Osteoblast (primary cell): ENCODE measurements around the gene MYBL2. TPM values are rescaled to one million over a fixed set of nuclear protein-coding genes. Genes with fewer than 3 reads are reported as not detected.

ENCODE experiments used
- DNase-seq: peaks from one replicate; pipeline ENCODE4 v3.0.0; 2011; ENCODE audit warnings: low spot score, mixed read lengths; ENCODE audit not compliant: insufficient read length; ENCODE audit errors: missing footprints
- H2AFZ ChIP-seq: 2 replicates; pipeline ENCODE4 v1.6.0; 2011; ENCODE audit warnings: mild to moderate bottlenecking, low read length
- H3K27ac ChIP-seq: 2 replicates; pipeline ENCODE4 v1.5.1; 2011; ENCODE audit warnings: mild to moderate bottlenecking, low read depth, low read length, moderate library complexity
- H3K27me3 ChIP-seq: 2 replicates; pipeline ENCODE4 v1.6.0; 2012; ENCODE audit warnings: mild to moderate bottlenecking, control low read depth, inconsistent platforms, low read length, moderate library complexity; ENCODE audit not compliant: insufficient read depth
- H3K36me3 ChIP-seq: 2 replicates; pipeline ENCODE4 v1.5.1; 2011; ENCODE audit warnings: mild to moderate bottlenecking, low read length, control low read depth, moderate library complexity; ENCODE audit not compliant: insufficient read depth
- H3K4me1 ChIP-seq: 2 replicates; pipeline ENCODE4 v1.5.1; 2011; ENCODE audit warnings: mild to moderate bottlenecking, low read length, control low read depth, moderate library complexity; ENCODE audit not compliant: insufficient read depth
- H3K4me2 ChIP-seq: 2 replicates; pipeline ENCODE4 v1.6.0; 2011; ENCODE audit warnings: mild to moderate bottlenecking, low read length; ENCODE audit not compliant: insufficient read depth
- H3K4me3 ChIP-seq: fragments of 200-600 bp; sonication (generic); 3 replicates; pipeline ENCODE4 v1.5.1; 2012; ENCODE audit warnings: mild to moderate bottlenecking, low read length, inconsistent platforms; ENCODE audit not compliant: insufficient read depth
- H3K79me2 ChIP-seq: 2 replicates; pipeline ENCODE4 v1.6.0; 2012; ENCODE audit warnings: mild to moderate bottlenecking, low read length, control low read depth, inconsistent platforms; ENCODE audit not compliant: insufficient read depth
- H3K9me3 ChIP-seq: 2 replicates; pipeline ENCODE4 v1.5.1; 2011; ENCODE audit warnings: low read depth, low read length, control low read depth
- H4K20me1 ChIP-seq: 2 replicates; pipeline ENCODE4 v1.6.0; 2012; ENCODE audit warnings: mild to moderate bottlenecking, low read length, control low read depth; ENCODE audit not compliant: insufficient read depth
- CTCF ChIP-seq: IDR thresholded peaks from 2 replicates; pipeline ENCODE4 v1.5.1; 2011; ENCODE audit warnings: mild to moderate bottlenecking, low read depth, low read length, moderate library complexity; ENCODE audit errors: extremely low read depth
- total RNA-seq: library from RNA; depleted of rRNA; stranded (reverse); fragments of >200 nt; gene quantifications from 2 replicates; pipeline ENCODE4 v1.2.3, GENCODE V29; 2012

MYBL2 gene
- total RNA-seq, 1 donor: 2.5 TPM

DNA sequence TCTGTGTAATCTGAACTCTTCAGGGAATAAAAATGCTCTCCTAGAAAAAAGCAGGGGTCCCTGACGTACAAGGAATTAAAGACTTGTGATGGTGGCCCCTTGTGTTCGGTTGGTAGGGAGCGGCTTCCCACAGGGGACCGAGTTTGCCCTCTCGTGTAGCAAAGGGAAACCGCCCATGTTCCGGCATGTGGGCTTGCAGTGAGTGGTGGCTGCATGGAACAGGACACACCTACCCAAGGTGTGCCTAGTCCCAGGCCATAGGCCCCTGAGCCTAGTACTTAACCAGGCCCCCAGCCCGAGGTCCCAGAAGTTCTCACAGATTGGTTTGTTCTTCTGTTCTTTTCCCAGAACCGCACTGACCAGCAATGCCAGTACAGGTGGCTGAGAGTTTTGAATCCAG is 15.5 kb downstream of the MYBL2 start:
- DNase-seq: no peak
- no peak for TF ChIP-seq CTCF
- Histone ChIP-seq H3K36me3 (no peaks in the 10 kb centered on the region), H3K9me3 (no peaks in the 10 kb centered on the region), H4K20me1 (no peaks in the 10 kb centered on the region), H3K4me3 (no peak overlapping the region), H3K4me1 (no peaks in the 10 kb centered on the region), H3K79me2 (no peaks in the 10 kb centered on the region), H3K4me2 (no peak overlapping the region), H3K27me3 (no peaks in the 10 kb centered on the region), H3K27ac (no peak overlapping the region), H2AFZ (no peak overlapping the region)

GRCh38 chr20:43686820-43687219 is 19.9 kb downstream of the MYBL2 start:
- H3K36me3 ChIP-seq: no peaks in the 10 kb centered on the region
- no peak for TF ChIP-seq CTCF
- no peak overlapping the region for H3K4me2 ChIP-seq
- no peaks in the 10 kb centered on the region for H3K27me3 ChIP-seq
- no peak for DNase-seq
- H3K79me2 ChIP-seq: no peaks in the 10 kb centered on the region
- no peaks in the 10 kb centered on the region for H4K20me1 ChIP-seq
- no peaks in the 10 kb centered on the region for H3K9me3 ChIP-seq
- H3K27ac ChIP-seq: no peak overlapping the region
- no peak overlapping the region for H3K4me3 ChIP-seq
- H2AFZ ChIP-seq: no peak overlapping the region
- no peaks in the 10 kb centered on the region for H3K4me1 ChIP-seq

DNA sequence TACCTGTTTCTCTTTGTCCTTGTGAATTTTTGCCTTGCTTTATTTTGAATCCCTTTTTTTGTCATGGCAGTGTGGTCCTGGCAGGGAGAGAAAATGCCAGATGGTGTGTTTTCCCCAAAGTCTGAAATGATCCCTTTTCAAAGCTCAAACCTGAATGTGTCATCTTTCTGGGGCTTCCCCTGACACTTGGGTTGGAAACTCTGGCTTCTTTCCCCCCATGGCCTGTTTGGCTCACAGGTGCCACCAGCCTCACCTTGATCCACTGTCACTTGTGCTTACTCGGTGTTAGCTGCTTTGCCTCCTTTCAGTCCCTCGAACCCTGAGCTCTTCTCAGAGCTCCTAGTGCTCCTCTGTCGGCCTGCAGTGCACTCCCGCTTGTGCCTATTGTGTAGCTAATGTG is 22.3 kb downstream of the MYBL2 start:
- H3K27me3 ChIP-seq: no peaks in the 10 kb centered on the region
- no peaks in the 10 kb centered on the region for H3K36me3 ChIP-seq
- no peak overlapping the region for H3K4me3 ChIP-seq
- H2AFZ ChIP-seq: no peak overlapping the region
- no peaks in the 10 kb centered on the region for H4K20me1 ChIP-seq
- no peak for DNase-seq
- no peaks in the 10 kb centered on the region for H3K4me1 ChIP-seq
- no peak overlapping the region for H3K4me2 ChIP-seq
- no peak overlapping the region for H3K27ac ChIP-seq
- H3K79me2 ChIP-seq: no peaks in the 10 kb centered on the region
- H3K9me3 ChIP-seq: no peaks in the 10 kb centered on the region
- no peak for TF ChIP-seq CTCF

GRCh38 chr20:43690943-43691598 is 24.2 kb downstream of the MYBL2 start:
- Histone ChIP-seq H3K27me3 (no peaks in the 10 kb centered on the region), H3K36me3 (no peaks in the 10 kb centered on the region), H4K20me1 (no peaks in the 10 kb centered on the region), H3K9me3 (no peaks in the 10 kb centered on the region), H3K4me3 (no peak overlapping the region), H3K4me2 (no peak overlapping the region), H3K27ac (no peak overlapping the region), H2AFZ (no peak overlapping the region), H3K4me1 (no peaks in the 10 kb centered on the region), H3K79me2 (no peaks in the 10 kb centered on the region)
- no peak for DNase-seq
- no peak for TF ChIP-seq CTCF
